Keratinocyte (primary cell): ENCODE results near the gene GCKR. TPM values are rescaled to one million over a fixed set of nuclear protein-coding genes. Genes with fewer than 3 reads are reported as not detected.

Experiments used
- DNase-seq: peaks from one replicate; pipeline ENCODE4 v3.0.0-alpha.2; 2011; ENCODE audit warnings: low read depth, missing footprints, low spot score
- FAIRE-seq: peaks from 2 replicates; lab custom pipeline; 2011; peaks lifted over from hg19 to GRCh38; lab: Jason Lieb, UNC
- H2AFZ ChIP-seq: 2 replicates; pipeline ENCODE4 v1.6.0; 2012; ENCODE audit warnings: low read length, control low read depth, inconsistent platforms; ENCODE audit not compliant: control insufficient read depth
- H3K27ac ChIP-seq: 2 replicates; pipeline ENCODE4 v1.5.1; 2011; ENCODE audit warnings: low read length; ENCODE audit not compliant: control insufficient read depth, insufficient read depth
- H3K27me3 ChIP-seq: 3 replicates; pipeline ENCODE4 v1.6.0; 2011; ENCODE audit warnings: low read length; ENCODE audit not compliant: control insufficient read depth, insufficient read depth; ENCODE audit errors: extremely low read depth
- H3K36me3 ChIP-seq, 2 experiments: 2 replicates in 1 of 2; 3 replicates in 1 of 2; pipeline ENCODE4 v1.5.1; 2011; ENCODE audit warnings: low read length in 2 of 2, mild to moderate bottlenecking in 1 of 2; ENCODE audit not compliant: control insufficient read depth in 2 of 2, insufficient read depth in 2 of 2; ENCODE audit errors: extremely low read depth in 1 of 2
- H3K4me1 ChIP-seq: 3 replicates; pipeline ENCODE4 v1.5.1; 2011; ENCODE audit warnings: low read length; ENCODE audit not compliant: control insufficient read depth, insufficient read depth; ENCODE audit errors: extremely low read depth
- H3K4me2 ChIP-seq: 3 replicates; pipeline ENCODE4 v1.6.0; 2011; ENCODE audit warnings: low read depth, low read length; ENCODE audit not compliant: control insufficient read depth, insufficient read depth; ENCODE audit errors: extremely low read depth
- H3K4me3 ChIP-seq, 3 experiments: fragments of 200-600 bp in 1 of 3; sonication (generic) in 1 of 3; 2 replicates in 2 of 3; 3 replicates in 1 of 3; pipeline ENCODE4 v1.5.1; 2011 to 2016; ENCODE audit warnings: low read length in 3 of 3, mild to moderate bottlenecking in 3 of 3, control low read depth in 2 of 3, inconsistent platforms in 1 of 3, low read depth in 1 of 3, mixed read lengths in 1 of 3, mixed run types in 1 of 3, moderate library complexity in 1 of 3; ENCODE audit not compliant: control insufficient read depth in 2 of 3, insufficient read depth in 2 of 3; ENCODE audit errors: extremely low read depth in 1 of 3
- H3K79me2 ChIP-seq: 2 replicates; pipeline ENCODE4 v1.6.0; 2012; ENCODE audit warnings: low read length; ENCODE audit not compliant: control insufficient read depth, insufficient read depth
- H3K9ac ChIP-seq: 3 replicates; pipeline ENCODE4 v1.6.0; 2011; ENCODE audit warnings: low read length; ENCODE audit not compliant: control insufficient read depth, insufficient read depth; ENCODE audit errors: extremely low read depth
- H3K9me1 ChIP-seq: 3 replicates; pipeline ENCODE4 v1.6.0; 2011; ENCODE audit warnings: low read length; ENCODE audit not compliant: control insufficient read depth, insufficient read depth; ENCODE audit errors: extremely low read depth
- H3K9me3 ChIP-seq: 2 replicates; pipeline ENCODE4 v1.5.1; 2012; ENCODE audit warnings: low read depth, low read length; ENCODE audit not compliant: control insufficient read depth
- H4K20me1 ChIP-seq: 3 replicates; pipeline ENCODE4 v1.6.0; 2011; ENCODE audit warnings: low read length; ENCODE audit not compliant: control insufficient read depth, insufficient read depth; ENCODE audit errors: extremely low read depth
- CTCF ChIP-seq, 3 experiments: IDR thresholded peaks in 1 of 3; conservative IDR thresholded peaks in 1 of 3; optimal IDR thresholded peaks in 1 of 3; 2 replicates in 2 of 3; 3 replicates in 1 of 3; pipeline versions ENCODE3 to v1.5.1; 2011; ENCODE audit warnings: low read length in 3 of 3, mild to moderate bottlenecking in 3 of 3, moderate library complexity in 2 of 3, control low read depth in 1 of 3, inconsistent platforms in 1 of 3; ENCODE audit not compliant: insufficient read depth in 2 of 3; ENCODE audit errors: extremely low read depth in 1 of 3
- EZH2 ChIP-seq: IDR thresholded peaks from one replicate; pipeline ENCODE4 v1.6.1; 2012; ENCODE audit warnings: inconsistent platforms, mild to moderate bottlenecking, low read length, moderate library complexity
- dilution Hi-C: fragments of 300-500 bp; cut with MboI; formaldehyde crosslinking; loops from one replicate; pipeline ENCODE4 v1.7.0; 2020; ENCODE audit warnings: low sequenced_read_pairs; ENCODE audit not compliant: extremely low pct_ligation_motif_present
- polyA plus RNA-seq, 5 experiments: library from polyadenylated mRNA; depleted of rRNA in 3 of 5; stranded (reverse) in 3 of 5; stranded (forward) in 1 of 5; unstranded in 1 of 5; fragments of >200 nt; gene quantifications; 1 replicate in 1 of 5; 2 replicates in 3 of 5; 3 replicates in 1 of 5; pipeline versions ENCODE4 v1.2.1 to v1.2.3, GENCODE V29; 2011 to 2012; ENCODE audit warnings: missing spikeins in 2 of 5, low read depth in 1 of 5, low replicate concordance in 1 of 5

The GCKR gene
- polyA plus RNA-seq, 1 donor (not counting 4 experiments of a cell fraction or from before 2014, with no cell fraction given) = 0.18 TPM

GRCh38 chr2:27569398-27569797, 72.8 kb downstream of the GCKR start:
- dilution Hi-C loops = no loop called here
- Histone ChIP-seq H3K4me1 (peaks cover 27% of the 10 kb centered on the region), H3K4me3 (no peak overlapping the region), H3K4me2 (no peak overlapping the region), H3K9me3 (peaks cover 5% of the 10 kb centered on the region), H2AFZ (no peak overlapping the region), H3K27me3 (no peaks in the 10 kb centered on the region), H3K9me1 (no peaks in the 10 kb centered on the region), H3K9ac (no peak overlapping the region), H3K27ac (no peak overlapping the region), H4K20me1 (no peaks in the 10 kb centered on the region), H3K79me2 (no peaks in the 10 kb centered on the region), H3K36me3 (no peaks in the 10 kb centered on the region)
- TF ChIP-seq CTCF (optimal IDR thresholded peaks at IDR 0.05 in 1 of 3, IDR thresholded peaks at IDR 0.05 in 1 of 3, conservative IDR thresholded peaks at IDR 0.05 in 1 of 3; ENCODE audit: extremely low read depth in 1 of 3, insufficient read depth in 2 of 3, low read length in 3 of 3) = no peak
- no peak for TF ChIP-seq EZH2
- FAIRE-seq (no peak), DNase-seq (no peak)

GRCh38 chr2:27571197-27571596, 74.6 kb downstream of the GCKR start:
- peaks cover 5% of the 10 kb centered on the region for H3K9me3 ChIP-seq
- H3K4me3 ChIP-seq = no peak overlapping the region
- H3K36me3 ChIP-seq = no peaks in the 10 kb centered on the region
- H3K27ac ChIP-seq = no peak overlapping the region
- no peaks in the 10 kb centered on the region for H4K20me1 ChIP-seq
- TF ChIP-seq CTCF (optimal IDR thresholded peaks at IDR 0.05 in 1 of 3, IDR thresholded peaks at IDR 0.05 in 1 of 3, conservative IDR thresholded peaks at IDR 0.05 in 1 of 3; ENCODE audit: extremely low read depth in 1 of 3, insufficient read depth in 2 of 3, low read length in 3 of 3) (no peak), EZH2 (no peak)
- FAIRE-seq (no peak), DNase-seq (no peak)
- dilution Hi-C loops = no loop called here
- H3K27me3 ChIP-seq = no peaks in the 10 kb centered on the region
- H2AFZ ChIP-seq = no peak overlapping the region
- peaks cover 16% of the 10 kb centered on the region for H3K4me1 ChIP-seq
- no peaks in the 10 kb centered on the region for H3K79me2 ChIP-seq
- no peak overlapping the region for H3K9ac ChIP-seq
- H3K4me2 ChIP-seq = no peak overlapping the region
- no peaks in the 10 kb centered on the region for H3K9me1 ChIP-seq
